Endothelial cell of umbilical vein (primary cell): ENCODE data around the gene KCNAB2. TPM values are rescaled to one million over a fixed set of nuclear protein-coding genes. Genes with fewer than 3 reads are reported as not detected.

Source experiments
- BruUV-seq: library from RNA; stranded (reverse); fragments of 400-500 nt; replicated peaks from 2 replicates; lab custom pipeline; 2021; lab: Mats Ljungman, UMichigan
- CTCF ChIA-PET: fragments of 300-600, 350-600 bp; sonication (Branson Sonifier 250); formaldehyde crosslinking; loops from one replicate; lab custom pipeline; 2021; ENCODE audit warnings: antibody characterized with exemption, inconsistent platforms; lab: Charles Lee
- POLR2A ChIA-PET: fragments of 300-600, 350-600 bp; sonication (Branson Sonifier 250); formaldehyde crosslinking; loops from one replicate; lab custom pipeline; 2021; ENCODE audit warnings: antibody characterized with exemption, inconsistent platforms; lab: Charles Lee
- DNase-seq: peaks from one replicate; pipeline ENCODE4 v3.0.0-alpha.2; 2011; ENCODE audit warnings: low read depth, low spot score
- FAIRE-seq: peaks from 2 replicates; lab custom pipeline; 2011; peaks lifted over from hg19 to GRCh38; lab: Jason Lieb, UNC
- H2AFZ ChIP-seq: 2 replicates; pipeline ENCODE4 v1.6.0; 2012; ENCODE audit warnings: low read depth, low read length, control low read depth, inconsistent platforms
- H3K27ac ChIP-seq: 2 replicates; pipeline ENCODE4 v1.5.1; 2011; ENCODE audit warnings: low read depth, mild to moderate bottlenecking, control low read depth, low read length, moderate library complexity; ENCODE audit not compliant: insufficient read depth
- H3K27me3 ChIP-seq, 2 experiments: 2 replicates each; pipeline versions ENCODE4 v1.6.0 to v1.6.1; 2011; ENCODE audit warnings: low read length in 2 of 2, mixed read lengths in 1 of 2; ENCODE audit not compliant: control insufficient read depth in 2 of 2, insufficient read depth in 2 of 2
- H3K36me3 ChIP-seq, 2 experiments: 2 replicates in 1 of 2; 3 replicates in 1 of 2; pipeline ENCODE4 v1.5.1; 2011; ENCODE audit warnings: low read length in 2 of 2, mild to moderate bottlenecking in 1 of 2, moderate library complexity in 1 of 2; ENCODE audit not compliant: control insufficient read depth in 2 of 2, insufficient read depth in 2 of 2; ENCODE audit errors: extremely low read depth in 1 of 2
- H3K4me1 ChIP-seq: 3 replicates; pipeline ENCODE4 v1.5.1; 2011; ENCODE audit warnings: mild to moderate bottlenecking, low read length; ENCODE audit not compliant: control insufficient read depth, insufficient read depth; ENCODE audit errors: extremely low read depth
- H3K4me2 ChIP-seq: 2 replicates; pipeline ENCODE4 v1.6.1; 2011; ENCODE audit warnings: low read length, control low read depth, mixed read lengths; ENCODE audit not compliant: insufficient read depth
- H3K4me3 ChIP-seq, 3 experiments: fragments of 200-600 bp in 1 of 3; sonication (generic), shearing (Covaris generic) in 1 of 3; replicated peaks in 1 of 3; 2 replicates each; pipeline ENCODE4 v1.5.1; 2011 to 2016; ENCODE audit warnings: control low read depth in 3 of 3, low read length in 3 of 3, mild to moderate bottlenecking in 2 of 3, inconsistent platforms in 1 of 3, low read depth in 1 of 3, moderate library complexity in 1 of 3; ENCODE audit not compliant: insufficient read depth in 1 of 3
- H3K79me2 ChIP-seq: 2 replicates; pipeline ENCODE4 v1.6.0; 2012; ENCODE audit warnings: low read length, inconsistent platforms; ENCODE audit not compliant: control insufficient read depth, insufficient read depth
- H3K9ac ChIP-seq: replicated peaks from 2 replicates; pipeline ENCODE3; 2011; ENCODE audit warnings: low read length, control low read depth; ENCODE audit not compliant: insufficient read depth; ENCODE audit errors: extremely low read depth
- H3K9me1 ChIP-seq: replicated peaks from 3 replicates; pipeline ENCODE4 v1.6.0; 2011; ENCODE audit warnings: mild to moderate bottlenecking, low read length; ENCODE audit not compliant: control insufficient read depth, insufficient read depth; ENCODE audit errors: extremely low read depth
- H3K9me3 ChIP-seq: replicated peaks from 2 replicates; pipeline ENCODE4 v1.5.1; 2012; ENCODE audit warnings: low read length, inconsistent platforms; ENCODE audit not compliant: control insufficient read depth, insufficient read depth
- H4K20me1 ChIP-seq: replicated peaks from 2 replicates; pipeline ENCODE3; 2011; ENCODE audit warnings: mild to moderate bottlenecking, low read length; ENCODE audit not compliant: control insufficient read depth, insufficient read depth; ENCODE audit errors: extremely low read depth
- CTCF ChIP-seq, 2 donors: IDR thresholded peaks; 1 replicate in 1 of 2; 2 replicates in 1 of 2; pipeline ENCODE4 v1.5.1; 2011; ENCODE audit warnings: low read length in 2 of 2, mild to moderate bottlenecking in 2 of 2, moderate library complexity in 2 of 2, control low read depth in 1 of 2, inconsistent platforms in 1 of 2, low read depth in 1 of 2; ENCODE audit not compliant: insufficient read depth in 1 of 2; ENCODE audit errors: extremely low read depth in 1 of 2
- EZH2 ChIP-seq: IDR thresholded peaks from 2 replicates; pipeline ENCODE4 v1.6.1; 2012; ENCODE audit warnings: borderline replicate concordance, low read depth, mild to moderate bottlenecking, moderate library complexity, low read length, inconsistent platforms; ENCODE audit not compliant: severe bottlenecking
- FOS ChIP-seq: IDR thresholded peaks from 2 replicates; pipeline ENCODE4 v1.6.1; 2011; ENCODE audit warnings: mild to moderate bottlenecking, low read length, moderate library complexity, borderline replicate concordance; ENCODE audit not compliant: insufficient read depth
- GATA2 ChIP-seq: IDR thresholded peaks from 2 replicates; pipeline ENCODE4 v1.7.0; 2011; ENCODE audit warnings: low read depth, mild to moderate bottlenecking, moderate library complexity, mixed read lengths, low read length; ENCODE audit not compliant: insufficient read length, insufficient read depth
- JUN ChIP-seq: IDR thresholded peaks from 2 replicates; pipeline ENCODE4 v1.6.1; 2011; ENCODE audit warnings: borderline replicate concordance, low read depth; ENCODE audit not compliant: insufficient read length, insufficient read depth
- MAX ChIP-seq: IDR thresholded peaks from 2 replicates; pipeline ENCODE4 v1.6.1; 2011; ENCODE audit not compliant: insufficient read depth, insufficient read length
- MYC ChIP-seq: IDR thresholded peaks from one replicate; pipeline ENCODE4 v1.6.1; 2011; ENCODE audit warnings: mild to moderate bottlenecking, low read depth, low read length
- POLR2A ChIP-seq: IDR thresholded peaks from 2 replicates; pipeline ENCODE4 v1.6.1; 2012; ENCODE audit warnings: low read depth, mild to moderate bottlenecking, control low read depth, low read length
- POLR2AphosphoS5 ChIP-seq: IDR thresholded peaks from 2 replicates; pipeline ENCODE4 v1.6.1; 2012; ENCODE audit warnings: low read depth, mild to moderate bottlenecking, control low read depth, low read length, moderate library complexity; ENCODE audit not compliant: insufficient read depth
- dilution Hi-C: fragments of 300-500 bp; cut with MboI; formaldehyde crosslinking; loops from one replicate; pipeline ENCODE4 v1.15.0; 2019; ENCODE audit warnings: low sequenced_read_pairs; ENCODE audit not compliant: extremely low pct_ligation_motif_present
- intact Hi-C: fragments of 100-400 bp; cut with micrococcal nuclease; formaldehyde crosslinking; loops from one replicate; pipeline ENCODE4 v1.10.0; 2022
- polyA plus RNA-seq, 4 experiments: library from polyadenylated mRNA; depleted of rRNA in 3 of 4; stranded (reverse) in 3 of 4; unstranded in 1 of 4; fragments of >200 nt; gene quantifications; 2 replicates each; pipeline versions ENCODE4 v1.2.1 to v1.2.3, GENCODE V29; 2011 to 2012; ENCODE audit warnings: missing spikeins in 1 of 4
- total RNA-seq: library from RNA; stranded (reverse); gene quantifications from 2 replicates; pipeline ENCODE4 v1.2.3, GENCODE V29; 2021

KCNAB2 gene
- total and polyA plus RNA-seq, 2 donors (not counting 3 experiments of a cell fraction or from before 2014, with no cell fraction given), result 2.4 to 3.8 TPM

- POLR2A ChIA-PET, result no interaction called here
- H2AFZ ChIP-seq, result no peak overlapping the region
- intact Hi-C loops (no loop called here), dilution Hi-C loops (no loop called here)
- H3K9me3 ChIP-seq, result no peaks in the 10 kb centered on the region
- H3K9ac ChIP-seq, result no peak overlapping the region
- FAIRE-seq (no peak), DNase-seq (no peak)
- no peak overlapping the region for H3K27ac ChIP-seq
- H3K4me3 ChIP-seq, result no peak overlapping the region
- TF ChIP-seq CTCF (IDR thresholded peaks at IDR 0.05; ENCODE audit: extremely low read depth in 1 of 2, insufficient read depth in 1 of 2, low read depth in 1 of 2, low read length in 2 of 2), result no peak
- TF ChIP-seq POLR2AphosphoS5, result no peak
- no peak for TF ChIP-seq JUN
- no peak for TF ChIP-seq MYC
- no peak for TF ChIP-seq GATA2
- TF ChIP-seq POLR2A, result no peak
- no peak for TF ChIP-seq EZH2
- no peak for TF ChIP-seq FOS
- no peak for TF ChIP-seq MAX
- H3K9me1 ChIP-seq, result no peaks in the 10 kb centered on the region
- no peaks in the 10 kb centered on the region for H3K79me2 ChIP-seq
- BruUV-seq, result no TSS peak
- H3K4me2 ChIP-seq, result no peak overlapping the region
- H3K4me1 ChIP-seq, result no peaks in the 10 kb centered on the region
- H3K36me3 ChIP-seq, result no peaks in the 10 kb centered on the region
- CTCF ChIA-PET, result interaction anchor here (0.9 to 2.1 kb wide), 2 partner anchors 15 kb away, joined by 3 to 12 read pairs; no protein-coding TSS in a partner anchor
- H4K20me1 ChIP-seq, result no peaks in the 10 kb centered on the region
- no peaks in the 10 kb centered on the region for H3K27me3 ChIP-seq
Measured at GRCh38 chr1:6019166-6019845, 26.4 kb upstream of the KCNAB2 start.
